ENCODE measurements around the gene PDE4D. TPM values are rescaled to one million over a fixed set of nuclear protein-coding genes. Genes with fewer than 3 reads are reported as not detected.

Gene PDE4D
- total and polyA plus RNA-seq, 10 of the 15 experiments (the other 5 are each of a cell fraction or from before 2014, with no cell fraction given) = 0.87 to 4.1 (median 2.2) TPM

DNA sequence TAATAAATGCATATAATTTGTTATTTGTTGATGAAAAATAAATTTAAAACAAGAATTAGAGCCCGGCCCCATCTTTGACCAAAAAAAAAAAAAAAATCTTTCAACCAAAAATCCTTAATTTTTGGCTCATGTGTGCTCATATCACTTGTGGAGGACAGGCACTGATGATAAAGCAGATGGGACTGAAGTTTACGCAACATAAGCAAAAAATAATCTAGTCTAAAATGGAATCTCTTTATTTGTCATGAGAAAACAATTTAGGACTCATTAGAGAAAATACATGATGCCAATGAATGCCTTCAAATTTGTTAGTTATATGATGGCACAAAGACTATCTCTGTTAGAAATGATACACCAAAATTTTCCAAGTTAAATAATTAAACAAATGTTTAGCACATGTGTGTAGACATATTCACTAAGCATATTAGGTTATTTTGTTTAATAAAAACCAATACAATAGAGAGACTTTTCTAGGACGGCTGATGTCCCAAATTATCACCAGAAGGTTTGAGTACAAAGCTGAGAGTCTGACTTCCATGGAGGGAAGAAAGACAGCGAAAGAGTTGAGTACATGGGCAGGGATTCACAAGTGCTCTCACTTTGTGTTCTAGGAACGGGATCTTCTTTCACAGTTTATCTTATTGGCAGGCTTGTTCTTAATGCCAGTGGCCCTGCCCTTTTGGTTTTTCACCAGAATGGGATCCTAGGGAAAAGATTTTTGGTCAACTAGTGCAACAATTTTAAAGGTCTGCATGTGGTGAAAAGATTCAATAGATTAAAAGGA is 689.2 kb downstream of the PDE4D start (continued):
- no peak for TF ChIP-seq MEF2A (IDR thresholded peaks at IDR 0.05; ENCODE audit: insufficient read depth, low read depth, low read length)
- TF ChIP-seq SUZ12 (IDR thresholded peaks at IDR 0.05; ENCODE audit: unreplicated experiment) = no peak
- TF ChIP-seq, protein P1, sequence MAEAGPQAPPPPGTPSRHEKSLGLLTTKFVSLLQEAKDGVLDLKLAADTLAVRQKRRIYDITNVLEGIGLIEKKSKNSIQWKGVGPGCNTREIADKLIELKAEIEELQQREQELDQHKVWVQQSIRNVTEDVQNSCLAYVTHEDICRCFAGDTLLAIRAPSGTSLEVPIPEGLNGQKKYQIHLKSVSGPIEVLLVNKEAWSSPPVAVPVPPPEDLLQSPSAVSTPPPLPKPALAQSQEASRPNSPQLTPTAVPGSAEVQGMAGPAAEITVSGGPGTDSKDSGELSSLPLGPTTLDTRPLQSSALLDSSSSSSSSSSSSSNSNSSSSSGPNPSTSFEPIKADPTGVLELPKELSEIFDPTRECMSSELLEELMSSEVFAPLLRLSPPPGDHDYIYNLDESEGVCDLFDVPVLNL (IDR thresholded peaks at IDR 0.05; ENCODE audit: low read depth, low read length) = no peak
- no peak for TF ChIP-seq POU2F2 (IDR thresholded peaks at IDR 0.05; ENCODE audit: borderline replicate concordance, low read depth, low read length)
- TF ChIP-seq CREB1 (IDR thresholded peaks at IDR 0.05; ENCODE audit: low read depth) = no peak
- no peak for TF ChIP-seq TARDBP (IDR thresholded peaks at IDR 0.05; ENCODE audit: borderline replicate concordance)

DNA sequence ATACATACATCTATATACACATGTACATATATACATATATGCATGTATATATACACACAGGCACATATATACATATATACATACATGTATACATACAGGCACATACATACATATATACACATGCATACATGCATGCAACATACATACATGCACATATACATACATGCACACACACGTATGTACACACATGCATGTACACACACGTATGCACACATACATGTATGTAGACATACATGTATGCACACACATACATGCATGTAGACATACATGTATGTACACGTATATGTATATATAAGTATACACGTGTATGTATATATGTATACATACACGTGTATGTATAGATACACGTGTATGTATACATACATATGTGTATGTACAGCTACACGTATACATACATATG is 693.7 kb downstream of the PDE4D start:
- no peak for FAIRE-seq
- TF ChIP-seq, protein P2, sequence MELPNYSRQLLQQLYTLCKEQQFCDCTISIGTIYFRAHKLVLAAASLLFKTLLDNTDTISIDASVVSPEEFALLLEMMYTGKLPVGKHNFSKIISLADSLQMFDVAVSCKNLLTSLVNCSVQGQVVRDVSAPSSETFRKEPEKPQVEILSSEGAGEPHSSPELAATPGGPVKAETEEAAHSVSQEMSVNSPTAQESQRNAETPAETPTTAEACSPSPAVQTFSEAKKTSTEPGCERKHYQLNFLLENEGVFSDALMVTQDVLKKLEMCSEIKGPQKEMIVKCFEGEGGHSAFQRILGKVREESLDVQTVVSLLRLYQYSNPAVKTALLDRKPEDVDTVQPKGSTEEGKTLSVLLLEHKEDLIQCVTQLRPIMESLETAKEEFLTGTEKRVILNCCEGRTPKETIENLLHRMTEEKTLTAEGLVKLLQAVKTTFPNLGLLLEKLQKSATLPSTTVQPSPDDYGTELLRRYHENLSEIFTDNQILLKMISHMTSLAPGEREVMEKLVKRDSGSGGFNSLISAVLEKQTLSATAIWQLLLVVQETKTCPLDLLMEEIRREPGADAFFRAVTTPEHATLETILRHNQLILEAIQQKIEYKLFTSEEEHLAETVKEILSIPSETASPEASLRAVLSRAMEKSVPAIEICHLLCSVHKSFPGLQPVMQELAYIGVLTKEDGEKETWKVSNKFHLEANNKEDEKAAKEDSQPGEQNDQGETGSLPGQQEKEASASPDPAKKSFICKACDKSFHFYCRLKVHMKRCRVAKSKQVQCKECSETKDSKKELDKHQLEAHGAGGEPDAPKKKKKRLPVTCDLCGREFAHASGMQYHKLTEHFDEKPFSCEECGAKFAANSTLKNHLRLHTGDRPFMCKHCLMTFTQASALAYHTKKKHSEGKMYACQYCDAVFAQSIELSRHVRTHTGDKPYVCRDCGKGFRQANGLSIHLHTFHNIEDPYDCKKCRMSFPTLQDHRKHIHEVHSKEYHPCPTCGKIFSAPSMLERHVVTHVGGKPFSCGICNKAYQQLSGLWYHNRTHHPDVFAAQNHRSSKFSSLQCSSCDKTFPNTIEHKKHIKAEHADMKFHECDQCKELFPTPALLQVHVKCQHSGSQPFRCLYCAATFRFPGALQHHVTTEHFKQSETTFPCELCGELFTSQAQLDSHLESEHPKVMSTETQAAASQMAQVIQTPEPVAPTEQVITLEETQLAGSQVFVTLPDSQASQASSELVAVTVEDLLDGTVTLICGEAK (IDR thresholded peaks at IDR 0.05; ENCODE audit: borderline replicate concordance) = no peak
- TF ChIP-seq IKZF2 (IDR thresholded peaks at IDR 0.05) = no peak
- no peak for TF ChIP-seq NFYB (IDR thresholded peaks at IDR 0.05; ENCODE audit: insufficient read depth, low read depth, low read length)
- TF ChIP-seq RAD21 (IDR thresholded peaks at IDR 0.05; ENCODE audit: insufficient read depth, low read depth, low read length) = no peak
- TF ChIP-seq TCF7 (IDR thresholded peaks at IDR 0.05; ENCODE audit: borderline replicate concordance) = no peak
- no peak for TF ChIP-seq TAF1 (IDR thresholded peaks at IDR 0.05; ENCODE audit: borderline replicate concordance, low read depth, low read length)
- TF ChIP-seq NRF1 (conservative IDR thresholded peaks at IDR 0.05; ENCODE audit: low read depth, low read length) = no peak

More for the DNA sequence above, 693.7 kb downstream of the PDE4D start:
- H3K36me3 ChIP-seq (ENCODE audit: control insufficient read depth in 2 of 2, insufficient read depth in 2 of 2, low read length in 1 of 2) = no peaks in the 10 kb centered on the region
- no peaks in the 10 kb centered on the region; a peak in 1 of 4 replicates for H3K27me3 ChIP-seq (replicated peaks in 1 of 2; ENCODE audit: control insufficient read depth in 2 of 2, insufficient read depth in 2 of 2, low read length in 1 of 2)
- H2AFZ ChIP-seq (ENCODE audit: control insufficient read depth, low read depth, low read length) = no peak overlapping the region
- no peaks in the 10 kb centered on the region for H3K79me2 ChIP-seq (ENCODE audit: control insufficient read depth, insufficient read depth, low read length)
- H3K4me2 ChIP-seq (ENCODE audit: control insufficient read depth, insufficient read depth) = no peak overlapping the region
- ATAC-seq (no peak), DNase-seq (ENCODE audit: low read depth, low spot score) (no peak)
- no peak overlapping the region for H3K9ac ChIP-seq (ENCODE audit: control insufficient read depth, insufficient read depth, low read length)
- intact Hi-C loops (cut with micrococcal nuclease; ENCODE audit: unreplicated experiment) = no loop called here
- no peak overlapping the region for H3K27ac ChIP-seq (ENCODE audit: control insufficient read depth, insufficient read depth)
- H3K4me3 ChIP-seq = no peak overlapping the region
- SMC1A ChIA-PET (ENCODE audit: uncharacterized antibody, unreplicated experiment) = no interaction called here
- in situ Hi-C loops (cut with MboI) = loop anchor here (25.0 kb wide), 1 partner anchor 462 kb away; no protein-coding TSS in a partner anchor
- no peaks in the 10 kb centered on the region for H3K9me3 ChIP-seq (replicated peaks; ENCODE audit: control insufficient read depth, insufficient read depth, low read length)
- RAD21 ChIA-PET (ENCODE audit: unreplicated experiment) = no interaction called here
- BruUV-seq (replicated peaks) = no TSS peak
- POLR2A ChIA-PET = no interaction called here
- 70% methylated on average over 7 of the region's 7 CpGs for WGBS (ENCODE audit: insufficient coverage, insufficient replicate concordance, low lambda C conversion rate, missing lambda C conversion rate)
- CTCF ChIA-PET = interaction anchor here (1.1 kb wide), 1 partner anchor 183 kb away, joined by 3 read pairs; no protein-coding TSS in a partner anchor
- no peaks in the 10 kb centered on the region for H3K4me1 ChIP-seq (ENCODE audit: control insufficient read depth, insufficient read depth, low read length)
- no peaks in the 10 kb centered on the region for H4K20me1 ChIP-seq (ENCODE audit: control insufficient read depth, insufficient read depth)

All from GM12878 (cell line).